Fibroblast of mammary gland (primary cell): ENCODE measurements around the gene IL1RL2.

ENCODE experiments used
- DNase-seq: peaks from one replicate; pipeline ENCODE4 v3.0.0-alpha.2; 2010; ENCODE audit warnings: low read depth
- H3K4me3 ChIP-seq: 2 replicates; pipeline ENCODE4 v1.5.1; 2011; ENCODE audit warnings: low read depth, mild to moderate bottlenecking, low read length, moderate library complexity; ENCODE audit not compliant: control insufficient read depth
- TF ChIP-seq, protein P1 (sequence below): conservative IDR thresholded peaks from 2 replicates; pipeline ENCODE4 v1.5.1; 2011; ENCODE audit warnings: low read depth, low read length, inconsistent platforms; ENCODE audit not compliant: control insufficient read depth, insufficient read depth

The IL1RL2 gene

DNA sequence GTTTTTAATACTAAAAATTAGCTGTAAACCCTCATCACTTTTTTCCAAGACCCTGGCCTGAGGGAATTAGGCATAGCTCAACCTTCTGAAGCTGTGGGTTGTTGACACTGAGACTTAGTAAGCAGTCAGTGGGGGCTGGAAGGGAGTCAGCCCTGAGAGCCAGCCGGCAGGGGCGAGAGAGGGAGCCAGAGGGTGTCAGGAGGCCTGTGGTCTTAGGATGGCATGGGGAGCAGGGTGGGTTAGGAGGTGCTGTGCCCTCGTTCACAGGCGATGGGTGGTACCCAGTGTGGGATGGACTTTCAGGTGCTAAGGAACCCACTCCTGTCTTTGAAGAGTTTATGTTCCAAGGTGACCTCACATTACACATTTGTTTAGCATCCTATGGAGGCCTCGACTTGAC lies 49.3 kb downstream of the IL1RL2 start:
- no peak for DNase-seq
- H3K4me3 ChIP-seq = no peak overlapping the region
- TF ChIP-seq, protein P1, sequence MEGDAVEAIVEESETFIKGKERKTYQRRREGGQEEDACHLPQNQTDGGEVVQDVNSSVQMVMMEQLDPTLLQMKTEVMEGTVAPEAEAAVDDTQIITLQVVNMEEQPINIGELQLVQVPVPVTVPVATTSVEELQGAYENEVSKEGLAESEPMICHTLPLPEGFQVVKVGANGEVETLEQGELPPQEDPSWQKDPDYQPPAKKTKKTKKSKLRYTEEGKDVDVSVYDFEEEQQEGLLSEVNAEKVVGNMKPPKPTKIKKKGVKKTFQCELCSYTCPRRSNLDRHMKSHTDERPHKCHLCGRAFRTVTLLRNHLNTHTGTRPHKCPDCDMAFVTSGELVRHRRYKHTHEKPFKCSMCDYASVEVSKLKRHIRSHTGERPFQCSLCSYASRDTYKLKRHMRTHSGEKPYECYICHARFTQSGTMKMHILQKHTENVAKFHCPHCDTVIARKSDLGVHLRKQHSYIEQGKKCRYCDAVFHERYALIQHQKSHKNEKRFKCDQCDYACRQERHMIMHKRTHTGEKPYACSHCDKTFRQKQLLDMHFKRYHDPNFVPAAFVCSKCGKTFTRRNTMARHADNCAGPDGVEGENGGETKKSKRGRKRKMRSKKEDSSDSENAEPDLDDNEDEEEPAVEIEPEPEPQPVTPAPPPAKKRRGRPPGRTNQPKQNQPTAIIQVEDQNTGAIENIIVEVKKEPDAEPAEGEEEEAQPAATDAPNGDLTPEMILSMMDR = no peak

DNA sequence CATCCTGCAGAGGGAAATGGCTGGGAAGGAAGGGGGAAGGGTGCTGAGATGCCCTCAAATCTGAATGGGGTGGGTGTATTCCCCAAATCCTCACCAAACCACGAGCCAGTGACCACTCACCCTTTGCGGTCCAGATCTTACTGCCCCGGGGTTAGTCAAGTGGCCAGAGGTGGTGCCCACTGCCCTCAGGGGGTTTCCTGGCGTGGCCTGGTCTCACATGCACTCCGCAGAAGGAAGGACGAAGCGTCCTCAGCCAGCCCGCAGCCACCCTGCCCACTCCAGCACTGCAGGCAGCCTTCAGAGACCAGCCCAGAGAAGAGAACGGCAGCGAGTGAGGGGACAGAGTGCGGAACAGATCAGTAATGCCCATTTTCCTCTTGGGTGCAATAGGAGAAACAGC lies 50.4 kb downstream of the IL1RL2 start:
- no peak overlapping the region for H3K4me3 ChIP-seq
- TF ChIP-seq, protein P1 = no peak
- no peak for DNase-seq

DNA sequence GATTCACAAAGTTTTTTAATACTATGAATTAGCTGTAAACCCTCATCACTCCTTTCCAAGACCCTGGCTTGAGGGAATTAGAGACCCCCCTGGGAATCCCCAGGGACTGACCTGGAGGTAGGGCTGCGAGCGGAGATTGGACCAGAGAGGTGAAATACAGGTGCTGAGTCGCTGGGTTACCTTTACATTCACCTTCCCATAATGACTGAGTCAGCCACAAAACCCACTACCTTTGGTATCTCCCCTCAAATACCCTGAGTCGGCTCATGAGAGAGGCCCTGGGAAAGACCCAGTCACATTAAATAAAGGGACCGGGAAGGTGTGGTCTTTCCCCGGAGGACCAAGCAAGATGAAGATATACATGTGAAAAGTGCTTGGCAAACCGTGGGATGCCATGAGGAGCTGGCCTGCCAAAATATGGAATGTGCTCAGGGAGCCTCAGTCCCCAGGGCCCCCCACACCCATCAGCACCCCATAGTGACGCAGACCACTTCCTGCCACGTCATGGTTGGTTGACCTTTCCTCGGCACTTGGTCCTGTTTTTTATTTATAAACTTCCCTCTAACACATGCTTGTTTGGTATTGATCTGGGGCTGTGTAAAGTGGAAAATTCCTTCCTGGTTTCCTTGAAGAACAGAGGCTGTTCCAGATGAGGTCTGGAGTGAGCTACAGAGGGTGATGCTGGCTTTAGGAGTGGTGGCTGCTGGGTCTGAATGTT lies 51.4 kb downstream of the IL1RL2 start:
- TF ChIP-seq, protein P1 = no peak
- peak; percentile 88 for DNase-seq
- H3K4me3 ChIP-seq = no peak overlapping the region

DNA sequence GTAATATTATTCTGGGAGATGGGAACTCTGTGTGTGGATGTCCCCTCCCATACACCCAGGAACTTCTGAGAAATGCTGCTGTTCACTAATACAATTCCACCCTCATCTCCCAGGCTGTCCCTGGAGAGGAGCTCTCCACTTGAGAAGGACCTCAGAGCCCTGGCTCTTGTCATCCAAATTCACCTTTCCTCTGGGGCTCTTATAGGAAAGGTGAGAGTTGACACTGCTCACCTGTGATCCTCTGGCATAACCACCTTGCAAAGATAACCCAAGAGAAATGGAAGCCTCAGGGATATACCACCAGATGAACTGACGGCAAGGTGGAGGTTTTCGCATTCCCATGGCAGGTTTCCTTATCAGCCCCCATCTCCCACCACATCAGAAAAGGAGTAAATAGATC lies 52.0 kb downstream of the IL1RL2 start:
- DNase-seq = no peak
- H3K4me3 ChIP-seq = no peak overlapping the region
- TF ChIP-seq, protein P1 = no peak

DNA sequence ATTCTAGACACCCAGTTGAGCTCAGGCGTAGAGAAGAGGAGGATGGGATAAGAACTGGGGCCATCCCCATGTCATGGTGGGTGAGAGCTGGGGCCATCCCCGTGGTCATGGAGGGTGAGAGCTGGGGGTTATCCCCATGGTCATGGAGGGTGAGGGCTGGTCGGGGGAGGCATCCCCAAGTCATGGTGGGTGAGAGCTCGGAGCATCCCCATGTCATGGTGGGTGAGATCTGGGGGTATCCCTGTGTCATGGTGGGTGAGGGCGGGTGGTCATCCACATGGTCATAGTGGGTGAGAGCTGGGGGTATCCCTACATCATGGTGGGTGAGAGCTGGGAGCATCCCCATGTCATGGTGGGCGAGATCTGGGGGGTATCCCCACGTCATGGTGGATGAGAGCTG lies 52.5 kb downstream of the IL1RL2 start:
- no peak for DNase-seq
- TF ChIP-seq, protein P1 = no peak
- H3K4me3 ChIP-seq = no peak overlapping the region

DNA sequence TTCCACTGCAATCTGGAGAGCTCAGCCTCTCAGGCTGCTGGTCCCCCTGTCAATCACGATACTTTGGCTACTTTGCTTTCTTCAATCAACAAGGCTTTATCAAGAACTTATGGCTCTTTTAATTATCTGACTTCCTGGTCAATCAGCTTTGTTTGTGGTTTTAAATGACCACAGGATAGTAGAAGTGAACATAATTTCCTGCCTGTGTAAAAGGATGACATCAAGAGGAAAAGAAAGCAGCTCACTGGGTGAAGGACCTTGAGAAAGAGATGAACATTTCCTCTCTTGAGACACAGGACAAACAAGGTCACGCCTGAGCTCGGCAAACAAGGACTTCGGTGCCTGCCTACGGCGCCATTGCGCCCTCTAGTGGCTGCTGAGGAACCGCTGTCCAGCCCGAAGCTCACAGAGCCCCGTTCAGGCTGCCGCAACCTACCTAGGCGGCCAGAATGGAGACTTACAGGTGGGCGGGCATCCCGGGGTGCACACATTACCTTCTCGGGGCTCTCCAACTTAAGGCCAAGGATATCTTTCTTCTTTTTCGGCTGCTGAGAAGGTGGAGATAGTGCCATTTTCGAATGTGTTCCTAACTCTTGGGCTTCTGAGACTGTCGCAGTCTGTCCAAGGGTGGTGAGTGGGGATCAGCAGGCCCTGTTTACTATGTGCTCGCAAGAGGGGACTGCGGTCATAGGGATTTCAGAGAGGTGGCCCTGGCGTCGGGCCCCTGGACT lies 54.0 kb downstream of the IL1RL2 start:
- H3K4me3 ChIP-seq = no peak overlapping the region
- TF ChIP-seq, protein P1 = peak; percentile 98
- peak; percentile 100 for DNase-seq
